GM19193 (cell line): ENCODE data around the gene CD55.

ENCODE experiments used
- POLR2A ChIP-seq: IDR thresholded peaks from 4 replicates; pipeline ENCODE4 v1.6.1; 2011; ENCODE audit not compliant: insufficient read depth, insufficient read length; ENCODE audit errors: extremely low read depth

The CD55 gene

GRCh38 chr1:207315435-207315834 lies 6.0 kb upstream of the CD55 start:
- no peak for TF ChIP-seq POLR2A

- no peak for TF ChIP-seq POLR2A
Measured at GRCh38 chr1:207316141-207316540, 5.3 kb upstream of the CD55 start.

- TF ChIP-seq POLR2A = no peak
Measured at GRCh38 chr1:207316622-207317391, 4.7 kb upstream of the CD55 start.

GRCh38 chr1:207317561-207317960 lies 3.9 kb upstream of the CD55 start:
- TF ChIP-seq POLR2A = no peak

- TF ChIP-seq POLR2A = no peak
Measured at GRCh38 chr1:207318072-207318619, 3.3 kb upstream of the CD55 start.

- TF ChIP-seq POLR2A = no peak
Measured at GRCh38 chr1:207319199-207319598, 2.3 kb upstream of the CD55 start.

GRCh38 chr1:207321790-207322645 lies 540 bp downstream of the CD55 start:
- TF ChIP-seq POLR2A = peak; percentile 13

- no peak for TF ChIP-seq POLR2A
Measured at GRCh38 chr1:207323425-207324225, 2.1 kb downstream of the CD55 start.

GRCh38 chr1:207328004-207328403 lies 6.5 kb downstream of the CD55 start:
- TF ChIP-seq POLR2A = no peak

GRCh38 chr1:207328908-207329440 lies 7.5 kb downstream of the CD55 start:
- no peak for TF ChIP-seq POLR2A

- TF ChIP-seq POLR2A = no peak
Measured at GRCh38 chr1:207329469-207329868, 8.0 kb downstream of the CD55 start.

GRCh38 chr1:207330011-207330710 lies 8.7 kb downstream of the CD55 start:
- TF ChIP-seq POLR2A = no peak

- no peak for TF ChIP-seq POLR2A
Measured at GRCh38 chr1:207331354-207332313, 10.2 kb downstream of the CD55 start.
